Astrocyte of the spinal cord (primary cell): ENCODE measurements around the gene HSPA12B.

Experiments
- DNase-seq: peaks from one replicate; pipeline ENCODE4 v3.0.0; 2011; ENCODE audit warnings: low read depth, low spot score
- H3K4me3 ChIP-seq: 2 replicates; pipeline ENCODE4 v1.5.1; 2011; ENCODE audit warnings: low read depth, mild to moderate bottlenecking, low read length, moderate library complexity
- in situ Hi-C: cut with HindIII; loops from 2 replicates; pipeline ENCODE4 v1.10.0; 2017; ENCODE audit warnings: low sequenced_read_pairs
- TF ChIP-seq, protein P1 (sequence below): IDR thresholded peaks from 2 replicates; pipeline ENCODE4 v1.5.1; 2012; ENCODE audit warnings: low read depth, mild to moderate bottlenecking, low read length, inconsistent platforms

Gene HSPA12B

DNA sequence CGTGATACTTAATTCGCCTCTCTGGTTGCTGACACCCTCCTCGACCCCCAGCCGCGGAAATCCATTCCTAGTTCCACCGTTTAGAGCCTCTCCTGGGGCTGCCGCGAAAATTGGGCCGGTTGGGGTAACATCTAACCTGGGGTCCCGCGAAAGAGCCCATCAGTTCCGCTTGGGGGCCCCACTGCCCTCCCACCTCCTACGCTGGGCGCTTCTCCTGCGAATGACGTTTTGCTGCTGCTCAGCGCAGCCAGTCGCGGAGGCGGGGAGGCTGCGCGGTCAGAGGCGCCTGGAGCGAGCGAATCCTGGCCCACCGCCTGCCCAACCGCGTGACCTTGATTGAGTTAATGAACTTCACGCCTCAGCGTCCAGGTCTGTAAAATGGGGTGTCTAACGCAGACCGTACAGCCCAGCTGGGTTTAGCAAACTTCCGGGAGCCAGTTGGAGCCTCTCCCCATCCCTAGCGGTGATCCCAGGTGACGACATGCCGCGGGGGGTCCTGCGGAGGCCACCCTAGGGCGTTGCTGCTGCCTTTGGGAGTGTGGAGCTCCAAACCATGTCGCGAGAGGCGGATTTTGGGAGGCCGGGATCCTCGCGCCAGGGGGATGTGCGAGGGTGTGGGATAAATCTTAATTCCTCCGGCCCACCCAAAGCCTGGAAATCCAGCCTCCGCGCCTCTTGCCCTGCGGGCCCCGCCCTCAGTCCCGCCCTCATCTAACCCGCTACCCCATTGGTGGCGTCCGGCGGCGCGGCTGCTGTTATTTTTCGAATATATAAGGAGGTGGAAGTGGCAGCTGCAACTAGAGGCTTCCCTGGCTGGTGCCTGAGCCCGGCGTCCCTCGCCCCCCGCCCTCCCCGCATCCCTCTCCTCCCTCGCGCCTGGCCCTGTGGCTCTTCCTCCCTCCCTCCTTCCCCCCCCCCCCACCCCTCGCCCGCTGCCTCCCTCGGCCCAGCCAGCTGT, 63.3 kb downstream of the HSPA12B start, which contains the start of gene CDC25B:
CDC25B (plus strand) TSS at position 800 of the 958 bp plus-strand sequence. CDS start 222 bp downstream, outside the sequence.
- DNase-seq = peak; percentile 95
- peak within 1 kb of the TSS; percentile 70 for H3K4me3 ChIP-seq

DNA sequence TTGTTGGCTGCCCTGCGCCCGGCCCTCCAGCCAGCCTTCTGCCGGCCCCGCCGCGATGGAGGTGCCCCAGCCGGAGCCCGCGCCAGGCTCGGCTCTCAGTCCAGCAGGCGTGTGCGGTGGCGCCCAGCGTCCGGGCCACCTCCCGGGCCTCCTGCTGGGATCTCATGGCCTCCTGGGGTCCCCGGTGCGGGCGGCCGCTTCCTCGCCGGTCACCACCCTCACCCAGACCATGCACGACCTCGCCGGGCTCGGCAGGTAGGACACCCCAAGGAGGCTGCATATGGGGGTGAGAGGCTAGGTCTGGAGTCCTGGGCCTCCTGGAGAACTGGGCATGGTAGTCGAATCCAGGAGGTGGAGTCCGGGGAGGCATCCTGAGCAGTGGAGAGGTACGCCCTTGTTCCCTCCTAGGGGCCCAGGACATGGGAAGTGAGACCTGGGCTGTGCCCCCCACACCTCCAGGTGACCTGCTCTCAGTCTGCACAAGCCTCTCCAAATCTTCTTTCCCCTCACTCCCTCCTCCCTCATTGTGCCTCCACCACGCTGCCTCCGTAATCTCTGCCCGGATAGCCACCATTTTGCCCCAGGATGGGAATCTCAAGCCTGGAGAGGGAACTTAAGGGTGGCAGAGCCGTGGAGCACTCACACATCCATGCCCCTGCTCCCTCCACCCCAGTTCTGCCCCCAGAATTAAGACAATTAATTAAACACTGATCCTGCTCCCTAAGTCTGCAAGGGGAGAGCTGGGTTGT, 64.2 kb downstream of the HSPA12B start:
- H3K4me3 ChIP-seq = peak overlapping the region; percentile 70
- TF ChIP-seq, protein P1, sequence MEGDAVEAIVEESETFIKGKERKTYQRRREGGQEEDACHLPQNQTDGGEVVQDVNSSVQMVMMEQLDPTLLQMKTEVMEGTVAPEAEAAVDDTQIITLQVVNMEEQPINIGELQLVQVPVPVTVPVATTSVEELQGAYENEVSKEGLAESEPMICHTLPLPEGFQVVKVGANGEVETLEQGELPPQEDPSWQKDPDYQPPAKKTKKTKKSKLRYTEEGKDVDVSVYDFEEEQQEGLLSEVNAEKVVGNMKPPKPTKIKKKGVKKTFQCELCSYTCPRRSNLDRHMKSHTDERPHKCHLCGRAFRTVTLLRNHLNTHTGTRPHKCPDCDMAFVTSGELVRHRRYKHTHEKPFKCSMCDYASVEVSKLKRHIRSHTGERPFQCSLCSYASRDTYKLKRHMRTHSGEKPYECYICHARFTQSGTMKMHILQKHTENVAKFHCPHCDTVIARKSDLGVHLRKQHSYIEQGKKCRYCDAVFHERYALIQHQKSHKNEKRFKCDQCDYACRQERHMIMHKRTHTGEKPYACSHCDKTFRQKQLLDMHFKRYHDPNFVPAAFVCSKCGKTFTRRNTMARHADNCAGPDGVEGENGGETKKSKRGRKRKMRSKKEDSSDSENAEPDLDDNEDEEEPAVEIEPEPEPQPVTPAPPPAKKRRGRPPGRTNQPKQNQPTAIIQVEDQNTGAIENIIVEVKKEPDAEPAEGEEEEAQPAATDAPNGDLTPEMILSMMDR = no peak
- DNase-seq = no peak
- in situ Hi-C loops = no loop called here

More for the DNA sequence above, 63.3 kb downstream of the HSPA12B start, which contains the start of gene CDC25B:
- in situ Hi-C loops = no loop called here
- TF ChIP-seq, protein P1 = peak; percentile 47

DNA sequence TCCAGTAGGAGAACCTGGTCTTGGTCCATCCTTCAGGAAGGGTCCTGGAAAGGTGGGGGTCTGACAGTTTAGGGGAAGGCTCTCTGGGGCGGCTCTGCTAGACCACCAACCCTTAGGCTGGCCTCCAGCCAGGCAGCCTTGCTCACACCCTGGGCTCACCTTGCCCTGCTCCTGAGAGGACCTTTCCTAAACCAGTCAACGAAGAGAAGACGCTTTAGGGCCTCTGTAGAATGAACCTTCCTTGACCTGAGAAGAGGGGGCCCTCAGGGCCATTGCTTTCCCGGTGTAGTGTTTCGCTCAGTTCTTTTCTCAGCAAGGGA, 64.7 kb downstream of the HSPA12B start:
- in situ Hi-C loops = no loop called here
- H3K4me3 ChIP-seq = peak overlapping the region; percentile 70
- no peak for DNase-seq
- TF ChIP-seq, protein P1 = no peak

DNA sequence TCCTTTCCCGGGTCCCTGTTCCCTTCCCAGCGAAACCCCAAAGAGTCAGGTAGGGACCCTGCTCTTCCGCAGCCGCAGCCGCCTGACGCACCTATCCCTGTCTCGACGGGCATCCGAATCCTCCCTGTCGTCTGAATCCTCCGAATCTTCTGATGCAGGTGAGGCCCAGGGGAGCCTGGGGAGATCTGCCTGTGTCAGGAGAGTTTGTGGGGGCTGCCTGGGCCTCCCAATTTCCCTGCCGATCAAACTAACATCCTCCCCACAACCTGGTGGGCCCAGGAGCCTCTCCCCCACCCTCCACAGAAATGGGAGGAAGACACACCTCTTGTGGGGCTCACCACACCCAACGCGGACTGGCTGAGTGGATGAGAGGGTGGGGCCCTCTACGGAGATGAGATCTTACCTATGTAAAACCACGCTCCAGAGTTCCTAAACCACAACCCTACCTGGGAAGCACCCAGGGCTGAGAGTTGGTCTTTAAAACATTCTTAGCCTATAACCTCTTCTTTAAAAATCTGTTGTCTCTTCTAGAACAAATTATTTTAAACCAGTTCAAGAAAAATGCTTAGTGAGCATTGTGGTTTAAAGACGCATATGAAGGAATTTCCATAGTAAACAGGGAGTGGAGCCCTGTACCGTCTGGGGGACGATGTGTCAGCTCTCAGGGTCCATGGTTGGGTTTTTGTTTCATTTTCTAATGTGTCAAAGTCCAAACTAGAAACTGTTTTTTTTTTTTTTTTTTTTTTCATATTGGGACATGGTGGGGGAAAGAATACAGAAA, 65.3 kb downstream of the HSPA12B start:
- DNase-seq = no peak

DNA sequence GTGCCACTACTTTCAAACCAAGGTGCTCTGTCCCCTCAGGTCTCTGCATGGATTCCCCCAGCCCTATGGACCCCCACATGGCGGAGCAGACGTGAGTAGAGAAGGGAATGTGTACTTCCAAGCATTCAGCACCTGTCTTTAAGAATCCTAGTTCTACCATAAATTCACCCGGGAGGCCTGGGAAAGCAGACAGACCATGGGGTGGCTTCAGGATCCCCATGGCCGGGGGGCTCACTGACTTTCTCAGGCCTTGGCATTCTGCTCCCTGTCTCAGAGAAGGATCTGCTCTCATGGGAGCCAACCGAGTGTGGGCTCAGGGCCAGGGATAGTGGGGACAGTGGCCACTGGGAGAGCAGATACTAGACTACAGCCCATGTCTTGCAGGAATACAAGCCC, 65.9 kb downstream of the HSPA12B start:
- in situ Hi-C loops = no loop called here
- TF ChIP-seq, protein P1 = no peak
- H3K4me3 ChIP-seq = peak overlapping the region; percentile 70
- DNase-seq = no peak

More for the DNA sequence above, 65.3 kb downstream of the HSPA12B start:
- in situ Hi-C loops = no loop called here
- H3K4me3 ChIP-seq = peak overlapping the region; percentile 70
- TF ChIP-seq, protein P1 = no peak

DNA sequence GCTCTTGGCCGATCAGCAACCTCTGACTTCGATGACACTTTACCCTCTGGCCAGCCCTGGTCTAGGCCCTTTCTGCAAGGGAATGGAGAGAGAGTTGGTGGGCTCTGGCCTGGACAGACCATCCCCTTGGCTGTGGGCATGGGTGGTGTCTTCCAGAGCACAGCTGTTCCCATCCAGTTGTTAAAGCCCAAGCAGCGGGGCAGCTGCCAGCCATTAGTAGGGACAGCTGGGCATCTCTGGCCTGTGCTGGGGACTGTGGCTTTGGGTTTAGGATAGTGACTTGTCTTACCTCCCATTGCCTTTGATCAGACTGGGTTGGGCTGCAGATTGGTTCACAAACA, 66.4 kb downstream of the HSPA12B start:
- DNase-seq = no peak
- in situ Hi-C loops = no loop called here
- H3K4me3 ChIP-seq = no peak overlapping the region

More for the DNA sequence above, 66.4 kb downstream of the HSPA12B start:
- TF ChIP-seq, protein P1 = no peak
